Measurements from ENCODE around the gene DRC3. TPM values are rescaled to one million over a fixed set of nuclear protein-coding genes. Genes with fewer than 3 reads are reported as not detected.

The DRC3 gene
- total and polyA plus RNA-seq, 7 experiments from 2014 or later: 0.50 to 2.4 (median 1.00) TPM; not detected in 4

DNA sequence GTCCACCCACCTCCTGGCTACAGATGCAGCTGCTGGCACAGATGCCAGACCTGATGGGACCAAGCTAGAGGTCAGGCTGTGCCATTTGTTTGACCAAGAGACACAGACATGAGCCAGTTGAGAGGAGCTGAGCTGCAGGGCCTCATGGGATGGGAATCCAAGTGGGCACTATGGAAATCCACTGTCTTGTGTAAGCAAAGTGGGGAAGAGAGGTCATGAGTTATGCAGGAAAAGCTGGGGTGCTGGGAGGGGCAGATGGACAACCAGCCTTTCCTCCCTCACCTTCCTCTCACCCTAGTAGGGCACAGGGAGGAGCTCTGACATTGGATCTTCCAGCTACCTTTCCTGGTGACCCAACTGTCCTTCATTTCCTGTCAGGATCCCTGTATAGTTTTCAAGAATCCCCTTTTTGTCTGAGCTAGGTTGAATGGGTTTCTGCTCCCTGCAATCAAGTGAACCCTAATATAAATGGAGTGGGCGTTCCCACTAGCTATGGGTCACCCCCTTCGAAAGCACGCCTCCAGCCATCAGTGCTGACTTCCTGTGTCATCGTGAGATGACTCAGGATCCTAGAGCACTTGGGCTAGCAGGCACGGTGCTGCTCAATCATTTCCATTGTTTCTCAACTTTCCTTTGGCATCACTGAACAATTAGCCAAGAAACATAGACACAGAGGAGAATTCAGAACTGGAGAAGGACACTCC, 52.7 kb downstream of the DRC3 start:
- H3K4me1 ChIP-seq (ENCODE audit: control insufficient read depth in 2 of 2, insufficient read depth in 2 of 2, low read length in 2 of 2): peaks cover 0 to 13% of the 10 kb centered on the region in 2 donors
- peaks cover 0 to 40% (median 3%) of the 10 kb centered on the region in 5 donors for H3K36me3 Mint-ChIP-seq
- CTCF ChIA-PET: interaction anchor here (1.0 to 2.6 kb wide), 2 partner anchors 8 to 107 kb away, joined by 4 to 10 read pairs; no protein-coding TSS in a partner anchor
- H3K4me3 ChIP-seq (ENCODE audit: low read length): no peak overlapping the region
- no peaks in the 10 kb centered on the region for H3K27me3 ChIP-seq (ENCODE audit: control insufficient read depth in 2 of 2, insufficient read depth in 2 of 2, low read length in 2 of 2)
- H3K36me3 ChIP-seq (ENCODE audit: control insufficient read depth in 2 of 3, insufficient read depth in 3 of 3, low read length in 3 of 3): peaks cover 0 to 50% (median 5%) of the 10 kb centered on the region in 3 experiments
- H3K27ac Mint-ChIP-seq: peak overlapping the region in 3 of 9 donors; percentile 19 to 60 (median 50)
- POLR2A ChIA-PET: no interaction called here
- peaks cover 0 to 14% (median 4%) of the 10 kb centered on the region in 7 donors for H3K4me1 Mint-ChIP-seq
- no peak overlapping the region for H3K27ac ChIP-seq (ENCODE audit: low read depth, low read length)
- peak; percentile 81 for ATAC-seq
- no peaks in the 10 kb centered on the region for H3K9me3 ChIP-seq (ENCODE audit: control insufficient read depth in 2 of 3, low read length in 3 of 3)
- H3K4me3 Mint-ChIP-seq: peak overlapping the region in 1 of 10 donors; percentile 9
- no peaks in the 10 kb centered on the region for H3K27me3 Mint-ChIP-seq
- intact Hi-C loops (cut with micrococcal nuclease): no loop called here
- H3K9me3 Mint-ChIP-seq: no peaks in the 10 kb centered on the region
- DNase-seq: peak in 1 of 9 donors; percentile 35

DNA sequence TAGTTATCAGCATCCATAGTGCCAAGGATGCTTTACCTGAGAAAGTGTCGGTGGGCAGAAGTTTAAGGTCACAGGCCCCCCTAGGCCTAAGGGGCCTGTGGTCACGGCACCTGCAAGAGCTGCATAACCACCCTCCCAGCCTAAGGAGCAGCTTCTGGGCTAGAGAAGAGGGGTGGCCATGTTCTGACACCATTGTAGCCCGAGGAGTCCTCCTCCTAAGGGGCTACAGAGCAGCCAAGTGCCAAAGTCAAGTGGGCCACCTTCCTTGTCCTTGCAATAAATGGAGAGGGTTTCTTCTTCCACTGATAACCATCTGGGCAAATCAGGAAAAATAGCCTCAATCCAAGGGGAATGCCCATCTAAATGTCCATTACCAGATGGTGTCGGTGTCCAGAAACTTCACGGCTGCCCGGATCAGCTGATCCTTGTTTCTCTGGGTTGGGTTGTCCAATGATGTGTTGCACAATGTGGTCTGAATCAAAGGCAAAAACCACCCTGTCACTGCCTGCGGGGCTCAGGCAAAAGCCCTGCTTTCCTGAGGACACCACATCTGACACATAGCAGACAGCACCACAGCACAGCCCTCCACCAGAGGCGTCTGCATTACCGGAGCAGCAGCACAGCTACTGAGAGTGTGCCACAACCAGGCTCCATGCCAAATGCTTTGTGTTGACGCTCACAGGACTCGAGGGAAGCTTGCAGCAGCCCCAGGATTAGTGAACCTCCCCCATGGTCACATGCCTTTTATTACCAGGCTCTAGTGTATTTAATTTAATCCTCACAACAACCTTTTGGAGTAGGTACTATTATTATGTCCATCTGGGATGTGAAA, 53.5 kb downstream of the DRC3 start:
- intact Hi-C loops (cut with micrococcal nuclease): no loop called here
- H3K4me1 Mint-ChIP-seq: peaks cover 0 to 14% (median 4%) of the 10 kb centered on the region in 7 donors
- H3K9me3 Mint-ChIP-seq: no peaks in the 10 kb centered on the region
- H3K4me3 Mint-ChIP-seq: peak overlapping the region in 1 of 10 donors; percentile 9
- POLR2A ChIA-PET: no interaction called here
- CTCF ChIA-PET: interaction anchor here (1.0 to 2.6 kb wide), 3 partner anchors 7 to 176 kb away, joined by 3 to 10 read pairs (median 4); no protein-coding TSS in a partner anchor
- peaks cover 0 to 48% (median 5%) of the 10 kb centered on the region in 3 experiments for H3K36me3 ChIP-seq (ENCODE audit: control insufficient read depth in 2 of 3, insufficient read depth in 3 of 3, low read length in 3 of 3)
- H3K36me3 Mint-ChIP-seq: peaks cover 0 to 34% (median 3%) of the 10 kb centered on the region in 5 donors
- no peak overlapping the region for H3K27ac ChIP-seq (ENCODE audit: low read depth, low read length)
- H3K27me3 ChIP-seq (ENCODE audit: control insufficient read depth in 2 of 2, insufficient read depth in 2 of 2, low read length in 2 of 2): no peaks in the 10 kb centered on the region
- H3K4me3 ChIP-seq (ENCODE audit: low read length): no peak overlapping the region
- peak in 1 of 9 donors; percentile 24 for DNase-seq
- H3K4me1 ChIP-seq (ENCODE audit: control insufficient read depth in 2 of 2, insufficient read depth in 2 of 2, low read length in 2 of 2): peaks cover 0 to 13% of the 10 kb centered on the region in 2 donors
- no peaks in the 10 kb centered on the region for H3K9me3 ChIP-seq (ENCODE audit: control insufficient read depth in 2 of 3, low read length in 3 of 3)
- H3K27ac Mint-ChIP-seq: peak overlapping the region in 2 of 9 donors; percentile 19 to 50
- peak; percentile 92 for ATAC-seq
- H3K27me3 Mint-ChIP-seq: no peaks in the 10 kb centered on the region

- Histone ChIP-seq H3K27ac (ENCODE audit: low read depth, low read length) (no peak overlapping the region), H3K9me3 (ENCODE audit: control insufficient read depth in 2 of 3, low read length in 3 of 3) (no peaks in the 10 kb centered on the region), H3K36me3 (ENCODE audit: control insufficient read depth in 2 of 3, insufficient read depth in 3 of 3, low read length in 3 of 3) (peaks cover 0 to 39% (median 5%) of the 10 kb centered on the region in 3 experiments), H3K4me3 (ENCODE audit: low read length) (no peak overlapping the region), H3K27me3 (ENCODE audit: control insufficient read depth in 2 of 2, insufficient read depth in 2 of 2, low read length in 2 of 2) (no peaks in the 10 kb centered on the region), H3K4me1 (ENCODE audit: control insufficient read depth in 2 of 2, insufficient read depth in 2 of 2, low read length in 2 of 2) (peaks cover 0 to 13% of the 10 kb centered on the region in 2 donors)
- ChIA-PET CTCF (interaction anchor here (1.6 kb wide), 1 partner anchor 177 kb away, joined by 3 read pairs; no protein-coding TSS in a partner anchor), POLR2A (no interaction called here)
- intact Hi-C loops (cut with micrococcal nuclease): no loop called here
- Mint-ChIP-seq H3K4me1 (peaks cover under 1 to 20% (median 4%) of the 10 kb centered on the region in 7 donors), H3K4me3 (no peak overlapping the region), H3K36me3 (peaks cover 0 to 29% (median 3%) of the 10 kb centered on the region in 5 donors), H3K27me3 (no peaks in the 10 kb centered on the region), H3K27ac (no peak overlapping the region), H3K9me3 (no peaks in the 10 kb centered on the region)
- DNase-seq (no peak), ATAC-seq (no peak)
These were observed 54.6 kb downstream of the DRC3 start for GRCh38 chr17:18027280-18027679.

DNA sequence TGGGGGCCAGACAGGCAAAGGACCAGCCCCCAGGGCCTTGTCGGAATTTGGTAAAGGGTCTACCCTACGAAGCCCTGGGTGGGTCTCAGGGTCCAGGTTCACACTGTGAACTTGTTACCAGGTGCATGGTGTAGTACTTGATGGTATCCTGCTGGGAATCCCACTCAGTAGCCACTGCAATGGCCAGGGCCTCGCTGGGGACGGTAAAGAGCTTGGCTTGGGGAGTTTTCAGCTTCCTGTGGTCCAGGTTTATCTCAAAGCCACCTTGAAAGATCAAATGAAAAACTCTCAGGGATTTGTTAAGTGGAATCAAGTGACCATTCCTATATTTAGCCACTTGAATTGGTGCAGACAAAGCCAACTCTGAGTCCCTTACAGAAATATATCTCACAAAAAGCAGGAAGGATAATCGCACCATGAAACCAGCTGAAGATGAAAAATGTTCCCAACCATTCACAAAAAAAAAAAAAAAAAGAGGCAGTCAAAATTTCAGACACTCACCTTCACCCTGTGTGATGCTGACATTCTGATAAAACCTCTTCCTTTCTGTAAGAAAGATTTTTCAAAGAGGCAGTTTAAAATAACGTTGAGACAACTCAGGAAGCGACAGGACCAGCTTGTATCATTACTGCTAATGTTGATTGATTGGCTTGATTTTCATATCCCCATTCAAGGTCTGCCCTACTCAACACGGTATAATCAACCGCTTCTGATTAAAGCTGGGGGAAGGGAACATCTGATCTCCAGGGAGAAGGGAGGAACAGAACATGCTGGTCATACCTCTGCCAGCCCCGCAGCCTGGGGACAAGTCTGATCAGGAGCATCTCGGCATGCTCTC, 55.7 kb downstream of the DRC3 start:
- Mint-ChIP-seq H3K4me1 (peaks cover 6 to 28% (median 11%) of the 10 kb centered on the region in 7 donors), H3K36me3 (peaks cover 0 to 29% (median 3%) of the 10 kb centered on the region in 5 donors), H3K4me3 (no peak overlapping the region), H3K27me3 (no peaks in the 10 kb centered on the region), H3K27ac (no peak overlapping the region), H3K9me3 (no peaks in the 10 kb centered on the region)
- peaks cover 3 to 15% of the 10 kb centered on the region in 2 donors for H3K4me1 ChIP-seq (ENCODE audit: control insufficient read depth in 2 of 2, insufficient read depth in 2 of 2, low read length in 2 of 2)
- CTCF ChIA-PET: interaction anchor here (1.6 kb wide), 1 partner anchor 178 kb away, joined by 3 read pairs; no protein-coding TSS in a partner anchor
- no peak overlapping the region for H3K27ac ChIP-seq (ENCODE audit: low read depth, low read length)
- ATAC-seq (no peak), DNase-seq (no peak)
- H3K36me3 ChIP-seq (ENCODE audit: control insufficient read depth in 2 of 3, insufficient read depth in 3 of 3, low read length in 3 of 3): peaks cover 0 to 39% (median 4%) of the 10 kb centered on the region in 3 experiments
- H3K9me3 ChIP-seq (ENCODE audit: control insufficient read depth in 2 of 3, low read length in 3 of 3): no peaks in the 10 kb centered on the region
- POLR2A ChIA-PET: no interaction called here
- H3K27me3 ChIP-seq (ENCODE audit: control insufficient read depth in 2 of 2, insufficient read depth in 2 of 2, low read length in 2 of 2): no peaks in the 10 kb centered on the region
- no peak overlapping the region for H3K4me3 ChIP-seq (ENCODE audit: low read length)
- intact Hi-C loops (cut with micrococcal nuclease): no loop called here

- no peaks in the 10 kb centered on the region for H3K9me3 Mint-ChIP-seq
- intact Hi-C loops (cut with micrococcal nuclease): no loop called here
- H3K4me3 Mint-ChIP-seq: no peak overlapping the region
- Histone ChIP-seq H3K27me3 (ENCODE audit: control insufficient read depth in 2 of 2, insufficient read depth in 2 of 2, low read length in 2 of 2) (no peaks in the 10 kb centered on the region), H3K4me1 (ENCODE audit: control insufficient read depth in 2 of 2, insufficient read depth in 2 of 2, low read length in 2 of 2) (peaks cover 8 to 16% of the 10 kb centered on the region in 2 donors), H3K9me3 (ENCODE audit: control insufficient read depth in 2 of 3, low read length in 3 of 3) (no peaks in the 10 kb centered on the region), H3K4me3 (ENCODE audit: low read length) (no peak overlapping the region), H3K27ac (ENCODE audit: low read depth, low read length) (no peak overlapping the region), H3K36me3 (ENCODE audit: control insufficient read depth in 2 of 3, insufficient read depth in 3 of 3, low read length in 3 of 3) (peaks cover 0 to 34% (median 0%) of the 10 kb centered on the region in 3 experiments)
- POLR2A ChIA-PET: interaction anchor here (0.7 kb wide), 1 partner anchor 128 kb away, joined by 3 read pairs; no protein-coding TSS in a partner anchor
- no peaks in the 10 kb centered on the region for H3K27me3 Mint-ChIP-seq
- ATAC-seq (no peak), DNase-seq (no peak)
- peaks cover 0 to 23% (median 3%) of the 10 kb centered on the region in 5 donors for H3K36me3 Mint-ChIP-seq
- no peak overlapping the region for H3K27ac Mint-ChIP-seq
- CTCF ChIA-PET: interaction anchor here (0.6 to 0.7 kb wide), 3 partner anchors 107 to 1557 kb away, joined by 3 to 6 read pairs (median 6); no protein-coding TSS in a partner anchor
- peaks cover 11 to 32% (median 15%) of the 10 kb centered on the region in 7 donors for H3K4me1 Mint-ChIP-seq
These were observed 56.4 kb downstream of the DRC3 start for GRCh38 chr17:18028952-18029540.

Data from naive thymus-derived CD4-positive, alpha-beta T cell (primary cell).